K562 (cell line): ENCODE data around the gene ZDHHC8. TPM values are rescaled to one million over a fixed set of nuclear protein-coding genes. Genes with fewer than 3 reads are reported as not detected.

Experiments
- BRCA1 ChIP-seq, 2 experiments: fragments of 450-650 bp in 1 of 2; sonication (generic) in 1 of 2; formaldehyde crosslinking in 1 of 2; IDR thresholded peaks; 2 replicates each; pipeline versions ENCODE4 v1.5.0 to v1.6.1; 2017 to 2020; ENCODE audit warnings: mild to moderate bottlenecking in 1 of 2, missing genetic modification reagents in 1 of 2
- CXXC5 ChIP-seq: fragments of 250-450 bp; sonication (Bioruptor Pico); IDR thresholded peaks from 2 replicates; pipeline ENCODE4 v1.8.0; 2022; ENCODE audit warnings: inconsistent platforms, mild to moderate bottlenecking, moderate library complexity
- NCOA6 ChIP-seq: fragments of 450-650 bp; IDR thresholded peaks from 2 replicates; pipeline ENCODE4 v1.6.1; 2017; ENCODE audit warnings: mild to moderate bottlenecking
- NR2F6 ChIP-seq: fragments of 450-650 bp; formaldehyde crosslinking; IDR thresholded peaks from 2 replicates; pipeline ENCODE4 v1.4.0; 2020; ENCODE audit warnings: mild to moderate bottlenecking
- RBFOX2 ChIP-seq: fragments of 200-400 bp; formaldehyde crosslinking; IDR thresholded peaks from 2 replicates; pipeline ENCODE4 v1.6.1; 2017; ENCODE audit warnings: low read depth, mild to moderate bottlenecking, low read length, moderate library complexity
- SMAD3 ChIP-seq: fragments of 450-650 bp; formaldehyde crosslinking; conservative IDR thresholded peaks from 2 replicates; pipeline ENCODE4 v1.4.0; 2020; ENCODE audit warnings: mild to moderate bottlenecking
- SMARCE1 ChIP-seq: fragments of 450-650 bp; IDR thresholded peaks from 2 replicates; pipeline ENCODE4 v1.7.1; 2016; ENCODE audit warnings: mild to moderate bottlenecking
- SNIP1 ChIP-seq: fragments of 450-650 bp; IDR thresholded peaks from 2 replicates; pipeline ENCODE4 v1.7.1; 2017; ENCODE audit warnings: low read depth, mild to moderate bottlenecking
- TBP ChIP-seq: optimal IDR thresholded peaks from 2 replicates; pipeline ENCODE3; 2011; ENCODE audit warnings: low read depth, low read length, improper control_type of control experiment
- WHSC1 ChIP-seq: IDR thresholded peaks from one replicate; pipeline ENCODE4 v1.6.1; 2012; ENCODE audit warnings: low read length, control low read depth, inconsistent platforms
- ZNF134 ChIP-seq: fragments of 250-450 bp; sonication (Bioruptor Pico); conservative IDR thresholded peaks from 2 replicates; pipeline ENCODE4 v1.4.0; 2020
- ZNF165 ChIP-seq: fragments of 250-450 bp; sonication (Bioruptor Pico); IDR thresholded peaks from 2 replicates; pipeline ENCODE4 v1.4.0; 2020; ENCODE audit warnings: borderline replicate concordance
- ZNF668 ChIP-seq: fragments of 250-450 bp; sonication (Bioruptor Pico); IDR thresholded peaks from 2 replicates; pipeline ENCODE4 v1.8.0; 2022; ENCODE audit warnings: mild to moderate bottlenecking, inconsistent platforms
- polyA plus RNA-seq, 8 experiments: library from polyadenylated mRNA; depleted of rRNA in 4 of 8; stranded (reverse) in 5 of 8; unstranded in 3 of 8; fragments of >200 nt; fragmentation: Nextera tagmentation in 2 of 8; fragmentation: Illumina TruSeq in 1 of 8; extraction: Ambion mirVana in 2 of 8; extraction: Trizol in 1 of 8; gene quantifications; 2 replicates each; pipeline versions ENCODE4 v1.2.1 to v1.2.3, GENCODE V29; 2011 to 2014; ENCODE audit warnings: inconsistent platforms in 1 of 8, missing spikeins in 1 of 8
- total RNA-seq, 7 experiments: library from RNA; depleted of rRNA in 6 of 7; stranded (reverse); fragments of >200 nt in 6 of 7; fragmentation: Illumina TruSeq in 2 of 7; extraction: Trizol in 2 of 7; gene quantifications; 2 replicates each; pipeline versions ENCODE4 v1.2.1 to v1.2.3, GENCODE V29; 2011 to 2021; ENCODE audit warnings: low replicate concordance in 1 of 7
- TF ChIP-seq, protein P1 (sequence below): fragments of 450-650 bp; formaldehyde crosslinking; conservative IDR thresholded peaks from 2 replicates; pipeline ENCODE4 v1.4.0; 2022; ENCODE audit warnings: mild to moderate bottlenecking, missing genetic modification characterization
- TF ChIP-seq, protein P2 (sequence below): fragments of 250-450 bp; sonication (Bioruptor Pico); IDR thresholded peaks from 2 replicates; pipeline ENCODE4 v1.4.0; 2020
- TF ChIP-seq, protein P3 (sequence below): sonication (generic); IDR thresholded peaks from 2 replicates; pipeline ENCODE4 v1.6.1; 2016
- TF ChIP-seq, protein P4 (sequence below): sonication (generic); formaldehyde crosslinking; IDR thresholded peaks from 2 replicates; pipeline ENCODE4 v1.8.0; 2022; ENCODE audit warnings: mild to moderate bottlenecking, missing genetic modification reagents
- TF ChIP-seq, protein P5 (sequence below): fragments of 450-650 bp; IDR thresholded peaks from 2 replicates; pipeline ENCODE4 v1.6.1; 2018; ENCODE audit not compliant: partially characterized antibody

ZDHHC8 gene
- total and polyA plus RNA-seq, 9 of the 15 experiments (the other 6 are each of a cell fraction or from before 2014, with no cell fraction given), result 0.04 to 109 (median 16.4) TPM

DNA sequence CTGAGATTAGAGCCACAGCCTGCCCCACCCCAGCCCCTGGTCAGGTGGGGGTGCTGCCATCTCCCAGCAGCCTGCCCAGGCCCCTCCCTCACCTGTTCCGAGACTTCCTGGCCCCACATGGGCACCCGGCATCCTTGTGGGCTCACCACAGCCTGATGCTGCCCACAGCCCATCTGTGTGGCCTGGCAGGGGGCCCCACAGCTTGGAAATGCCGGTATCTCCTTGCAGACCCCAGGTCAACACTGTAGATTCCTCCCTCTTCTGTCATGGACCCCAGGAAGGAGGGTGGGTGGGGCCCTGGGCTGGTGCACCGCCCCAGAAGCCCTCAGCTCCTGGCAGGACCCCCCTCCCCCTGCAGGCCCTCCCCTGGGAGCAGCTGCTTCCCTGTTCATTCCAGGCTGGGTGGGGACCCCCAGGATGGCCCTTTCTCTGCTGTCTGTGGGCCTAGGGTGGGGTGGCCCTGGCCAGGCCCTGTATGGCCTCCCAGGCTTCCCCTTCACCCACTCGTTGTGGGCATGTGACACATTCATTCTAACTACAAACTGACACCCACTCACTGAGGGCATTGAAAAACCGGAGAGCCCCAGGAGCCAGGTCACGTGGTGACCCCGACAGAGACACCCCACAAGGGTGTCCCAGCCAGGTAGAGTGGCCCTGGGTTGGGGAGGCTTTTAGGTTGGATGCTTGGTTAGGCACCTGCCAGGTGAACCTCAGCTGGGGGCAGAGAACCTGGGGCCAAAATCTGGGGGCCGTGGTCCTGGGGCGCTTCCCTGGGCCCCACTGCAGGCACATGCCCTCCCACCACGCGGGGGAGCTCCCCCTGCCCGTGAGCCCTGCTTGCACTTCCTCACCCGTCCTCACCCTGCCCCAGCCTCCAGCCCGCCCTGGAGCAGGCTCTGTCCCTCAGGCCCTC, 63.3 kb downstream of the ZDHHC8 start (continued):
- TF ChIP-seq SMARCE1 (no peak), TBP (no peak), ZNF134 (no peak), NR2F6 (CRISPR knock-in tag) (no peak), WHSC1 (no peak), ZNF165 (CRISPR knock-in tag) (no peak), SMAD3 (CRISPR knock-in tag) (no peak), NCOA6 (no peak), SNIP1 (no peak), RBFOX2 (no peak), ZNF668 (CRISPR knock-in tag) (no peak), CXXC5 (no peak), BRCA1 (IDR thresholded peaks at IDR 0.05) (no peak), BRCA1 (CRISPR knock-in tag; IDR thresholded peaks at IDR 0.05) (peak; percentile 73; the same call in 1 of the 2 replicates)
- TF ChIP-seq, protein P1, sequence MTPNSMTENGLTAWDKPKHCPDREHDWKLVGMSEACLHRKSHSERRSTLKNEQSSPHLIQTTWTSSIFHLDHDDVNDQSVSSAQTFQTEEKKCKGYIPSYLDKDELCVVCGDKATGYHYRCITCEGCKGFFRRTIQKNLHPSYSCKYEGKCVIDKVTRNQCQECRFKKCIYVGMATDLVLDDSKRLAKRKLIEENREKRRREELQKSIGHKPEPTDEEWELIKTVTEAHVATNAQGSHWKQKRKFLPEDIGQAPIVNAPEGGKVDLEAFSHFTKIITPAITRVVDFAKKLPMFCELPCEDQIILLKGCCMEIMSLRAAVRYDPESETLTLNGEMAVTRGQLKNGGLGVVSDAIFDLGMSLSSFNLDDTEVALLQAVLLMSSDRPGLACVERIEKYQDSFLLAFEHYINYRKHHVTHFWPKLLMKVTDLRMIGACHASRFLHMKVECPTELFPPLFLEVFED (CRISPR knock-in tag), result no peak
- TF ChIP-seq, protein P2, sequence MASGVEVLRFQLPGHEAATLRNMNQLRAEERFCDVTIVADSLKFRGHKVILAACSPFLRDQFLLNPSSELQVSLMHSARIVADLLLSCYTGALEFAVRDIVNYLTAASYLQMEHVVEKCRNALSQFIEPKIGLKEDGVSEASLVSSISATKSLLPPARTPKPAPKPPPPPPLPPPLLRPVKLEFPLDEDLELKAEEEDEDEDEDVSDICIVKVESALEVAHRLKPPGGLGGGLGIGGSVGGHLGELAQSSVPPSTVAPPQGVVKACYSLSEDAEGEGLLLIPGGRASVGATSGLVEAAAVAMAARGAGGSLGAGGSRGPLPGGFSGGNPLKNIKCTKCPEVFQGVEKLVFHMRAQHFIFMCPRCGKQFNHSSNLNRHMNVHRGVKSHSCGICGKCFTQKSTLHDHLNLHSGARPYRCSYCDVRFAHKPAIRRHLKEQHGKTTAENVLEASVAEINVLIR (CRISPR knock-in tag), result no peak
- TF ChIP-seq, protein P3, sequence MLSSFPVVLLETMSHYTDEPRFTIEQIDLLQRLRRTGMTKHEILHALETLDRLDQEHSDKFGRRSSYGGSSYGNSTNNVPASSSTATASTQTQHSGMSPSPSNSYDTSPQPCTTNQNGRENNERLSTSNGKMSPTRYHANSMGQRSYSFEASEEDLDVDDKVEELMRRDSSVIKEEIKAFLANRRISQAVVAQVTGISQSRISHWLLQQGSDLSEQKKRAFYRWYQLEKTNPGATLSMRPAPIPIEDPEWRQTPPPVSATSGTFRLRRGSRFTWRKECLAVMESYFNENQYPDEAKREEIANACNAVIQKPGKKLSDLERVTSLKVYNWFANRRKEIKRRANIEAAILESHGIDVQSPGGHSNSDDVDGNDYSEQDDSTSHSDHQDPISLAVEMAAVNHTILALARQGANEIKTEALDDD, result no peak
- TF ChIP-seq, protein P4, sequence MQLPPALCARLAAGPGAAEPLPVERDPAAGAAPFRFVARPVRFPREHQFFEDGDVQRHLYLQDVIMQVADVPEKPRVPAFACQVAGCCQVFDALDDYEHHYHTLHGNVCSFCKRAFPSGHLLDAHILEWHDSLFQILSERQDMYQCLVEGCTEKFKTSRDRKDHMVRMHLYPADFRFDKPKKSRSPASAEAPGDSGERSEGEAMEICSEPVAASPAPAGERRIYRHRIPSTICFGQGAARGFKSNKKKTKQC (CRISPR knock-in tag), result peak; percentile 10; the same call in 1 of the 2 replicates
- TF ChIP-seq, protein P5, sequence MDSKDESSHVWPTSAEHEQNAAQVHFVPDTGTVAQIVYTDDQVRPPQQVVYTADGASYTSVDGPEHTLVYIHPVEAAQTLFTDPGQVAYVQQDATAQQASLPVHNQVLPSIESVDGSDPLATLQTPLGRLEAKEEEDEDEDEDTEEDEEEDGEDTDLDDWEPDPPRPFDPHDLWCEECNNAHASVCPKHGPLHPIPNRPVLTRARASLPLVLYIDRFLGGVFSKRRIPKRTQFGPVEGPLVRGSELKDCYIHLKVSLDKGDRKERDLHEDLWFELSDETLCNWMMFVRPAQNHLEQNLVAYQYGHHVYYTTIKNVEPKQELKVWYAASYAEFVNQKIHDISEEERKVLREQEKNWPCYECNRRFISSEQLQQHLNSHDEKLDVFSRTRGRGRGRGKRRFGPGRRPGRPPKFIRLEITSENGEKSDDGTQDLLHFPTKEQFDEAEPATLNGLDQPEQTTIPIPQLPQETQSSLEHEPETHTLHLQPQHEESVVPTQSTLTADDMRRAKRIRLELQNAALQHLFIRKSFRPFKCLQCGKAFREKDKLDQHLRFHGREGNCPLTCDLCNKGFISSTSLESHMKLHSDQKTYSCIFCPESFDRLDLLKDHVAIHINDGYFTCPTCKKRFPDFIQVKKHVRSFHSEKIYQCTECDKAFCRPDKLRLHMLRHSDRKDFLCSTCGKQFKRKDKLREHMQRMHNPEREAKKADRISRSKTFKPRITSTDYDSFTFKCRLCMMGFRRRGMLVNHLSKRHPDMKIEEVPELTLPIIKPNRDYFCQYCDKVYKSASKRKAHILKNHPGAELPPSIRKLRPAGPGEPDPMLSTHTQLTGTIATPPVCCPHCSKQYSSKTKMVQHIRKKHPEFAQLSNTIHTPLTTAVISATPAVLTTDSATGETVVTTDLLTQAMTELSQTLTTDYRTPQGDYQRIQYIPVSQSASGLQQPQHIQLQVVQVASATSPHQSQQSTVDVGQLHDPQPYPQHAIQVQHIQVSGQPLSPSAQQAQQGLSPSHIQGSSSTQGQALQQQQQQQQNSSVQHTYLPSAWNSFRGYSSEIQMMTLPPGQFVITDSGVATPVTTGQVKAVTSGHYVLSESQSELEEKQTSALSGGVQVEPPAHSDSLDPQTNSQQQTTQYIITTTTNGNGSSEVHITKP, result peak; percentile 57
